Measurements from ENCODE around the gene AMH.

Gene AMH

GRCh38 chr19:2235381-2236063, 13.6 kb upstream of the AMH start:
- no peak for DNase-seq (ENCODE audit: low spot score)

DNA sequence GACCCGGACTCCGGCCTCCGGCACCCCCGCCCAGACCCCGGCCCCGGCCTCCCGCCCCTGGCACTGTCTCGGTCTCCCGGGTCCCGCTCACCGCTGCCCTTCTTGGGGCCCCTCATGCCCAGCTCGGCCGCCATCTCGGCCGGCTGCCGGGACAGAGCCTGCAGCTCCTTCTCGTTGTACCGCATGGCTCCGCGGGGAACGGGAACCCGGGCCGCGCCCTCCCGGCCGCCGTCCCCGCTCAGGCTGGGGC, 13.1 kb upstream of the AMH start:
- DNase-seq (ENCODE audit: low spot score), result no peak

DNA sequence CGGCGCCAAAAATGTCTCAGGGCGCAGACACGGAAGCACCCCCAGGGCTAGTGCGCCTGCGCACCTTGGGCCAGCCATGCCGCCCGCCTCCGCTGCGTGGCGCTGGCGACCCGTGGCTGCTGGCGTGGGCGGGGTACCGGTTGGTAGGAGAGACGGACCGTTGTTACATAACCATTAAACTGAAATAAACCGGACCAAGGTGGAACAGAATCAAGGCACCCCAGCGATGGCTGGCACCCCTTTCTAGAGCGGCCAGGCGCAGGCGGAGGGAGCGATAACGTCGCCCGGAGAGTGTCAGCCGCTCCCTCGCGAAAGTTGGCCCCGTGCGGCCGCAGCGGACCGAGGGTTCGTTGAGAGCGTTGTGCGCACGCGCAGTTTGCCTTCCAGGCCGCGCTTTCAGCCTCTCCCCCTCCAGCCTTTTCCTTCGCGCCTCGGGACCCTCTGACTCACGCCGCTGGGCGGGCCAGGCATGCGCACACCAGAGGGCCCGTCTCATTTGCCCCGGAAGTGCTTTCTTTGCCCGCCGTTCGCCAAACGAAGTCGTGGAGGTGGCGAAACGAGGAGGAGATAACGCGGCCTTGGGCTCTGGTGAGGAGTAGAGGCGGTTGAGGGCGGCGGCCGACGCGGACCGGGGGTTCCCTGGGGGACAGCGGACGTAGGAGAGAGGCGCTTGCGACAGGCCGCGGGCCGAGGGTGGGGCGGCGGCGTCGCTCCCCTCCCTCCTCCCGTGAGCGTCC, 12.6 kb upstream of the AMH start, which contains the start of the genes PLEKHJ1 and SF3A2:
TSS of gene PLEKHJ1 (minus strand) at position 16 of the 737 bp plus-strand sequence. CDS start 81 bp downstream, outside the sequence.
TSS of gene SF3A2 (plus strand) at position 511 of the 737 bp plus-strand sequence. CDS start 6,595 bp downstream, outside the sequence.
- DNase-seq (ENCODE audit: low spot score), result peak; percentile 95

DNA sequence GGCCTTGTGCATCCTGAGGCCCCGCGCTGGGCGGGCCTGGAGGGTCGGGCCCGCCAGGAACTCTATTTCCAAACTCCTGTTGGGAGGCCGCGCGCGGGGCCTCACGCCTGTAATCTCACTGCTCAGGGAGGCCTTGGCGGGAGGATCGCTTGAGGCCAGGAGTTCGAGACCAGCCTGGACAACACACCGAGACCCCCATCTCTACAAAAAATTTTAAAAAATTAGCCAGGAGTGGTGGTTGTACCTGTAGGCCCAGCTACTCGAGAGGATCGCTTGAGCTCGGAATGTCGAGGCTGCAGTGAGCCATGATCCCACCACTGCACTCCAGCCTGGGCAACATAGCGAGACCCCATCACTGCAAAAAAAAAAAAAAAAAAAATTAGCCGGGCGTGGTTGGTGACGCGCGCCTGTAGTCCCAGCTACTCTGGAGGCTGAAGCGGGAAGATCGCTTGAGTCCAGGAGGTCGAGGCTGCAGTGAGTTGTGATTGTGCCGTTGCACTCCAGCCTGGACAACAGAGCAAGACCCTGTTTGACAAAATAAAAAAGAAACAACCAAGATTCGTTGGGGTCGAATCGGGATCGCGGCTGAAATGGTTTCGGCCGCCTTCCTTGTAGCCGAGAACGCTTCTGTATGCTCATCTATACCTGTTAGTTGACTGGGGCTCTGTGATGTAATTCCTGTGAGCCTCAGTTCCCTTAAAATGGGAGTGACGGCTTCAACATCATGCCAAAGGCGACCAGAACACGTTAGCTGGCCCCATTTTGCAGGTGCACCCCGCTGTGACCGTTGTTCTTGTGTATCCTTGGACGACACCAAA, 11.9 kb upstream of the AMH start:
- no peak for DNase-seq (ENCODE audit: low spot score)

- DNase-seq (ENCODE audit: low spot score), result no peak
Observed at GRCh38 chr19:2237869-2238153, 11.3 kb upstream of the AMH start.

DNA sequence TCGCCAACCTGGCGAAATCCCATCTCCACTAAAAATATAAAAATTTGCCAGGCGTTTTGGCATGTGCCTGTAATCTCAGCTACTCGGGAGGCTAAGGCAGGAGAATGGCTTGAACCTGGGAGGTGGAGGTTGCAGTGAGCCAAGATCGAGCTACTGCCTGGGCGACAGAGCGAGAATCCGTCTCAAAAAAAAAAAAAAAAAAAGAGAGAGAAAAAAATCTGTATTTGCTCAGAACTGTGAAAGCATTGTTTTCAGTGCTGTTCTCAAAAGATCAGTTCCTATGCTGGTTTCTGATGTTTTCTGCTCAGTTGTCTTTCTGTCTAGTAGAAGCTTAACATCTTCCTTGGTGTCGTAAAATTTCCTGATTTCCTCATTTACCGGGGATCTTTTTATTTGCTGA, 9.9 kb upstream of the AMH start:
- no peak for DNase-seq (ENCODE audit: low spot score)

- no peak for DNase-seq (ENCODE audit: low spot score)
Observed at GRCh38 chr19:2239771-2240770, 9.1 kb upstream of the AMH start.

DNA sequence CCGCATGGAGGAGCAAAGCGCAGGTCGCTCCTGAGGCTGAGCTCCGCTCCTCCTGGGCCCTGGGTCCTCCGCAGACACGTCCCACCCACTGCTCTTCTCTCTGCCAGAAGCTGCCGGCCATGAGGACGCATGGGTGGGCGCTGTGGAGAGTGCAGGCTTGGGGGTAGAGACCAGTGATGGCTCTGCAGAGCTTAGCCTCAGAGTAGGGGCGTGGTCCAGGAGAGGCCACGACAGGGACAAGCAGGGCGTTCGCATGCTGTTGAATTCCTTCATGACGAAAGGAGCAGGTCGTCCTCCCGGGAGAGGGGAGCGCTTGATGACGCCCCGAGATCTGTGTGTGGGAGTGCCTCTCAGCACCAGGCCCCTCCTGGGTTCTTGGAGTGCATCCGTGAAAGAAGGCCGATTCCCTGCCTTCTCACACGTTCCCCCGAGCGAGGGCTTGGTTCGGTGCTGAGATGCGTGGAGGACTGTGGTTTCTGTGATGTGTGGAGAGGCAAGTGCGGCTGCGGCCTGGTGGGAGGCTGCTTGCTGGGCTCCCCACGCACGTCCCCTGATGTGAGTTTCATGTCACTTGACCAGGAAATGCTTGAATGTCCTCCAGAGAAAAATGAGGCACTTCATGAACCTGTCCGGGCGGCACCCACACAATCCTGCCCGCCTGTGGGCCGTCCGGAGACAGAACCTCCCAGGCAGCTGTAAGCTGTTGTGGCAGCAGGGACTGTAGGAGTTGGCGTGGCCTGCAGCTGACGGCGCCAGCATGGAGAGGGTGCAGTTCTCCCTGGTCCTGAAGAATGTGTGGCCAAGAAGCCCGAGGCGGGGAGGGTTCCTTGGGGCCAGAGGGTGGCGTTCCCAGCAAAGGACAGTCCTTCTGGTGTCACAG, 8.0 kb upstream of the AMH start:
- DNase-seq (ENCODE audit: low spot score), result no peak

DNA sequence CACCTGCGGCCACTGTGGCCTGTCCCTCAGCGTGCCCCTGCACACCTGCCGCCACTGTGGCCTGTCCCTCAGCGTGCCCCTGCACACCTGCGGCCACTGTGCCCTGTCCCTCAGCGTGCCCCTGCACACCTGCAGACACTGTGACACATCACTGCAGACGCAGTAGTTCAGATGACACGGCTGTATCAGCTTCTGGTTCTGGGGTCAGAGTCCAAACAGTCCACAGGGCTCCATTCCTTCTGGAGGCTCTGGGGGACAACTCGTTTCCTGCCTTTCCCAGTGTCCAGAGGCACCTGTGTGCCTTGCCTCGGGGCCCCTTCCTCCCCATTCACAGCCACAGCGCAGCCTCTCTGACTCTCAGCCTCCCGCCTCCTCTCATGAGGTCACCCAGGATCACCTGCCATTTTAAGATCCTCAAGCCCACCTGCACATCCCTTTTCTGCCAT, 7.0 kb upstream of the AMH start:
- DNase-seq (ENCODE audit: low spot score), result no peak

- no peak for DNase-seq (ENCODE audit: low spot score)
Observed at GRCh38 chr19:2242816-2243215, 6.3 kb upstream of the AMH start.

- no peak for DNase-seq (ENCODE audit: low spot score)
Observed at GRCh38 chr19:2243274-2244124, 5.6 kb upstream of the AMH start.

GRCh38 chr19:2244125-2244411, 5.1 kb upstream of the AMH start:
- no peak for DNase-seq (ENCODE audit: low spot score)

DNA sequence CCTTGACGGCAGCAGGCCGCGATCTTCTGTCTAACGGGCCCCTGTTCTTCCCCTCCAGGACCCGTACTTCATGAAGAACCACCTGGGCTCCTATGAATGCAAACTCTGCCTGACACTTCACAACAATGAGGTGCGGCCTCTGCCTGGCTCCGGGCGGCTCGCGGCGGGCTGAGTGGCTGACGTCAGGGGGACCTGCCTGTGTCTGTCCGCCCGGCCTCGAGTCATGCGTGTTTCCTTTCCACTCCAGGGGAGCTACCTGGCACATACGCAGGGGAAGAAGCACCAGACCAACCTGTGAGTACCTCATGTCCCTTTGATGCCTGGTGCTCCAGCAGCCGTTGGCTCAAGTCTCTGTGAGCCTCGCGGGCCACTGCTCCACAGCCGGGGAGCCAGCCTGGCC, 4.6 kb upstream of the AMH start:
- no peak for DNase-seq (ENCODE audit: low spot score)

DNA sequence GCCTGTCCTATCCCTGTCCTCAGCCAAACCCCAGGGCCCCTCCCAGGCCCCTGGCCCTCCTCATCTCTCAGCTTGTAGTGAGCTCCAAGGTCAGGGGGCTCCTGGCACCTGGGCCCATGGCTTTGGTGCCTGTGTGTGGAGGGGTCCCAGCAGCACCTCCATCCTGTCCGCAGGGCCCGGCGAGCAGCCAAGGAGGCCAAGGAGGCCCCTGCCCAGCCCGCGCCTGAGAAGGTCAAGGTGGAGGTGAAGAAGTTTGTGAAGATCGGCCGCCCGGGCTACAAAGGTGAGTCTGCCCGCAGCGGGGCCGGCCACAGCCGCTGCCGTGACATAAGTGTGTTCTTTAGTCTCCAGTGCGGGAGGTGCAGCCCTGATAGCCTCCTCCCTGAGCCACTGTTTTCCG, 3.9 kb upstream of the AMH start:
- no peak for DNase-seq (ENCODE audit: low spot score)

- no peak for DNase-seq (ENCODE audit: low spot score)
Observed at GRCh38 chr19:2246014-2246620, 3.0 kb upstream of the AMH start.

- no peak for DNase-seq (ENCODE audit: low spot score)
Observed at GRCh38 chr19:2246801-2247361, 2.2 kb upstream of the AMH start.

DNA sequence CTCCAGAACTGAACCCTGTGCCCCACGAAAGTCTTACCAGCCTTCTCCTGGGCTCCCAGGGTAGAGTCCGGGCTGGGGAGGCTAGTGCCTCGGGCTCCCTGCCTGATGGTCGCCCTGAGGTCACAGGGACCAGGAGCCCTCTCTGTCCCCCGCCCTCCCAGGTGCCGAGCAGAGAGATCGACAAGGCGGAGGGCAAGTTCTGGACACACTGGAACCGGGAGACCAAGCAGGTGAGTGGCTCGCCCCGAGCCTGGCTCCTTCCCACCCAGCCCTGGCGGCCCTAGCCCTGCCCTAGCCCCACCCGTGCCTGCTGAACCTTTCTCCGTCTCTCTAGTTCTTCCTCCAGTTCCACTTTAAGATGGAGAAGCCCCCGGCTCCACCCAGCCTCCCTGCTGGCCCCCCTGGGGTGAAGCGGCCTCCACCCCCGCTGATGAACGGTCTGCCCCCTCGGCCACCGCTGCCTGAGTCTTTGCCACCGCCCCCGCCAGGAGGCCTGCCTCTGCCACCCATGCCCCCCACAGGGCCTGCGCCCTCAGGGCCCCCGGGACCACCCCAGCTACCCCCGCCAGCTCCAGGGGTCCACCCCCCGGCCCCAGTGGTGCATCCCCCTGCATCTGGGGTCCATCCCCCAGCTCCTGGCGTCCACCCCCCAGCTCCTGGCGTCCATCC, 1.6 kb upstream of the AMH start:
- no peak for DNase-seq (ENCODE audit: low spot score)

DNA sequence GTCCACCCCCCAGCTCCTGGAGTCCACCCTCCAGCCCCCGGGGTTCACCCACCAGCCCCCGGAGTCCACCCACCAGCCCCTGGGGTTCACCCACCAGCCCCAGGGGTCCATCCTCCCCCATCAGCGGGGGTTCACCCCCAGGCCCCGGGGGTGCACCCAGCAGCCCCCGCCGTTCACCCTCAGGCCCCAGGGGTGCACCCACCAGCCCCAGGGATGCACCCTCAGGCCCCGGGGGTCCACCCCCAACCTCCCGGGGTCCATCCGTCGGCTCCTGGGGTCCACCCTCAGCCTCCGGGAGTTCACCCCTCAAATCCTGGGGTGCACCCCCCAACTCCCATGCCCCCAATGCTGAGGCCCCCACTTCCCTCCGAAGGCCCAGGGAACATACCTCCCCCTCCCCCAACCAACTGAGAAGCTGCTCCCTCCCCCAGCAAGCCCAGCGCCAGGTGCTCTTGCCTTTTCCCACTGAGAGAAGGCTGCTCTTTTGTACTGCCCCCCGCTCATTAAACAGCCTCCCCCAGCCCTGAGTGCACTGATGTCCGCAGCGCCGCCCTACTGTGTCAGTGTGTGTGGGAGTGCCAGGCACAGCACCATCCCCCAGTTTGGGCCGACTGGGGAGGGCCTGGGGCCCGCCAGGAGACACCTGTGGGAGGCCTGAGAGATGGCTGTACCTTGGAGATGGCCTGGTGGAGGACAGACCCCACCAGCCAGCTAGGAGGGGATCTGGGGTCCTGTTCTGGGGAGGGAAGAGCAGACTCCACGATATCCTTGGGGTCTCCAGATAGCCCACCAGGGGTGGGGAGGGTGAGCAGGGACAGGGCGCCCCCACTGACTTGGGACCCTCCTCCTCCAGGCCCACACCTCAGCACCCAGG, 750 bp upstream of the AMH start:
- no peak for DNase-seq (ENCODE audit: low spot score)
